Transverse colon (tissue), 3 donors: ENCODE measurements around the gene EMC10.

Experiments
- CTCF ChIP-seq, 5 experiments: fragments of 200-600 bp in 3 of 5; fragments of 450-650 bp in 2 of 5; sonication (generic) in 3 of 5; IDR thresholded peaks; 1 replicate in 2 of 5; 2 replicates in 3 of 5; pipeline ENCODE4 v1.5.1; 2016 to 2017; ENCODE audit warnings: antibody characterized with exemption in 5 of 5, inconsistent platforms in 3 of 5, mild to moderate bottlenecking in 2 of 5, moderate library complexity in 1 of 5
- EP300 ChIP-seq: sonication (generic); formaldehyde crosslinking; IDR thresholded peaks from one replicate; pipeline ENCODE4 v1.6.1; 2017; ENCODE audit warnings: antibody characterized with exemption, low read depth

GRCh38 chr19:50437862-50438449 lies 38.4 kb upstream of the EMC10 start:
- TF ChIP-seq CTCF (IDR thresholded peaks at IDR 0.05) (no peak), EP300 (no peak)
